HEK293 (cell line): ENCODE data around the gene TRAK1.

Experiments used
- BCL11A ChIP-seq: fragments of 450-650 bp; formaldehyde crosslinking; IDR thresholded peaks from 2 replicates; pipeline ENCODE4 v1.5.1; 2016; ENCODE audit warnings: low read depth, missing biosample characterization, missing genetic modification characterization
- GLI4 ChIP-seq: fragments of 450-650 bp; formaldehyde crosslinking; IDR thresholded peaks from 2 replicates; pipeline ENCODE4 v1.5.1; 2016; ENCODE audit warnings: missing biosample characterization, missing genetic modification characterization
- KLF16 ChIP-seq: fragments of 450-650 bp; formaldehyde crosslinking; IDR thresholded peaks from 2 replicates; pipeline ENCODE4 v1.5.1; 2017; ENCODE audit warnings: missing biosample characterization, missing genetic modification characterization
- ZBTB20 ChIP-seq: fragments of 450-650 bp; formaldehyde crosslinking; IDR thresholded peaks from 2 replicates; pipeline ENCODE4 v1.5.1; 2016; ENCODE audit warnings: missing biosample characterization, missing genetic modification characterization
- ZNF121 ChIP-seq: fragments of 450-650 bp; formaldehyde crosslinking; IDR thresholded peaks from 2 replicates; pipeline ENCODE4 v1.5.1; 2016; ENCODE audit warnings: missing biosample characterization, missing genetic modification characterization
- ZNF174 ChIP-seq: fragments of 450-650 bp; formaldehyde crosslinking; IDR thresholded peaks from 2 replicates; pipeline ENCODE4 v1.5.0; 2017; ENCODE audit warnings: missing biosample characterization, mild to moderate bottlenecking, missing genetic modification characterization
- ZNF48 ChIP-seq: fragments of 450-650 bp; formaldehyde crosslinking; IDR thresholded peaks from 2 replicates; pipeline ENCODE4 v1.5.1; 2016; ENCODE audit warnings: missing biosample characterization, missing genetic modification characterization
- ZNF501 ChIP-seq: fragments of 450-650 bp; formaldehyde crosslinking; IDR thresholded peaks from 2 replicates; pipeline ENCODE4 v1.5.1; 2016; ENCODE audit warnings: missing biosample characterization, missing genetic modification characterization
- ZNF510 ChIP-seq: fragments of 450-650 bp; formaldehyde crosslinking; IDR thresholded peaks from 2 replicates; pipeline ENCODE4 v1.5.1; 2018; ENCODE audit warnings: mild to moderate bottlenecking, missing genetic modification characterization, missing biosample characterization; ENCODE audit not compliant: insufficient replicate concordance
- ZNF555 ChIP-seq: fragments of 450-650 bp; formaldehyde crosslinking; conservative IDR thresholded peaks from 2 replicates; pipeline ENCODE4 v1.5.1; 2017; ENCODE audit warnings: missing biosample characterization, mild to moderate bottlenecking, missing genetic modification characterization, inconsistent platforms
- ZNF747 ChIP-seq: fragments of 450-650 bp; formaldehyde crosslinking; IDR thresholded peaks from 2 replicates; pipeline ENCODE4 v1.5.1; 2016; ENCODE audit warnings: missing biosample characterization, missing genetic modification characterization
- TF ChIP-seq, protein P1 (sequence below): fragments of 450-650 bp; formaldehyde crosslinking; IDR thresholded peaks from 2 replicates; pipeline ENCODE4 v1.5.1; 2016; ENCODE audit warnings: missing biosample characterization, missing genetic modification characterization
- TF ChIP-seq, protein P2 (sequence below): fragments of 450-650 bp; formaldehyde crosslinking; IDR thresholded peaks from 2 replicates; pipeline ENCODE4 v1.5.1; 2016; ENCODE audit warnings: missing biosample characterization, missing genetic modification characterization

GRCh38 chr3:42148086-42148848, 57.1 kb downstream of the TRAK1 start:
- TF ChIP-seq, protein P1, sequence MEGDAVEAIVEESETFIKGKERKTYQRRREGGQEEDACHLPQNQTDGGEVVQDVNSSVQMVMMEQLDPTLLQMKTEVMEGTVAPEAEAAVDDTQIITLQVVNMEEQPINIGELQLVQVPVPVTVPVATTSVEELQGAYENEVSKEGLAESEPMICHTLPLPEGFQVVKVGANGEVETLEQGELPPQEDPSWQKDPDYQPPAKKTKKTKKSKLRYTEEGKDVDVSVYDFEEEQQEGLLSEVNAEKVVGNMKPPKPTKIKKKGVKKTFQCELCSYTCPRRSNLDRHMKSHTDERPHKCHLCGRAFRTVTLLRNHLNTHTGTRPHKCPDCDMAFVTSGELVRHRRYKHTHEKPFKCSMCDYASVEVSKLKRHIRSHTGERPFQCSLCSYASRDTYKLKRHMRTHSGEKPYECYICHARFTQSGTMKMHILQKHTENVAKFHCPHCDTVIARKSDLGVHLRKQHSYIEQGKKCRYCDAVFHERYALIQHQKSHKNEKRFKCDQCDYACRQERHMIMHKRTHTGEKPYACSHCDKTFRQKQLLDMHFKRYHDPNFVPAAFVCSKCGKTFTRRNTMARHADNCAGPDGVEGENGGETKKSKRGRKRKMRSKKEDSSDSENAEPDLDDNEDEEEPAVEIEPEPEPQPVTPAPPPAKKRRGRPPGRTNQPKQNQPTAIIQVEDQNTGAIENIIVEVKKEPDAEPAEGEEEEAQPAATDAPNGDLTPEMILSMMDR (tag by site-specific recombination) = no peak
- TF ChIP-seq ZNF555 = no peak
- no peak for TF ChIP-seq ZNF48 (tag by site-specific recombination)
- no peak for TF ChIP-seq ZNF174 (tag by site-specific recombination)
- no peak for TF ChIP-seq BCL11A
- TF ChIP-seq ZNF510 (tag by site-specific recombination) = no peak
- TF ChIP-seq, protein P2, sequence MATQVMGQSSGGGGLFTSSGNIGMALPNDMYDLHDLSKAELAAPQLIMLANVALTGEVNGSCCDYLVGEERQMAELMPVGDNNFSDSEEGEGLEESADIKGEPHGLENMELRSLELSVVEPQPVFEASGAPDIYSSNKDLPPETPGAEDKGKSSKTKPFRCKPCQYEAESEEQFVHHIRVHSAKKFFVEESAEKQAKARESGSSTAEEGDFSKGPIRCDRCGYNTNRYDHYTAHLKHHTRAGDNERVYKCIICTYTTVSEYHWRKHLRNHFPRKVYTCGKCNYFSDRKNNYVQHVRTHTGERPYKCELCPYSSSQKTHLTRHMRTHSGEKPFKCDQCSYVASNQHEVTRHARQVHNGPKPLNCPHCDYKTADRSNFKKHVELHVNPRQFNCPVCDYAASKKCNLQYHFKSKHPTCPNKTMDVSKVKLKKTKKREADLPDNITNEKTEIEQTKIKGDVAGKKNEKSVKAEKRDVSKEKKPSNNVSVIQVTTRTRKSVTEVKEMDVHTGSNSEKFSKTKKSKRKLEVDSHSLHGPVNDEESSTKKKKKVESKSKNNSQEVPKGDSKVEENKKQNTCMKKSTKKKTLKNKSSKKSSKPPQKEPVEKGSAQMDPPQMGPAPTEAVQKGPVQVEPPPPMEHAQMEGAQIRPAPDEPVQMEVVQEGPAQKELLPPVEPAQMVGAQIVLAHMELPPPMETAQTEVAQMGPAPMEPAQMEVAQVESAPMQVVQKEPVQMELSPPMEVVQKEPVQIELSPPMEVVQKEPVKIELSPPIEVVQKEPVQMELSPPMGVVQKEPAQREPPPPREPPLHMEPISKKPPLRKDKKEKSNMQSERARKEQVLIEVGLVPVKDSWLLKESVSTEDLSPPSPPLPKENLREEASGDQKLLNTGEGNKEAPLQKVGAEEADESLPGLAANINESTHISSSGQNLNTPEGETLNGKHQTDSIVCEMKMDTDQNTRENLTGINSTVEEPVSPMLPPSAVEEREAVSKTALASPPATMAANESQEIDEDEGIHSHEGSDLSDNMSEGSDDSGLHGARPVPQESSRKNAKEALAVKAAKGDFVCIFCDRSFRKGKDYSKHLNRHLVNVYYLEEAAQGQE (tag by site-specific recombination) = no peak
- no peak for TF ChIP-seq ZNF747 (tag by site-specific recombination)
- no peak for TF ChIP-seq ZNF121 (tag by site-specific recombination)
- no peak for TF ChIP-seq KLF16 (tag by site-specific recombination)
- no peak for TF ChIP-seq ZBTB20 (tag by site-specific recombination)
- no peak for TF ChIP-seq ZNF501
- TF ChIP-seq GLI4 (tag by site-specific recombination) = no peak
